ENCODE data around the gene STIM1. TPM values are rescaled to one million over a fixed set of nuclear protein-coding genes. Genes with fewer than 3 reads are reported as not detected.
"Not testable (repeated sequence)": the region's sequence is repeated elsewhere in the genome, so short reads cannot be mapped to it uniquely, and the experiment has no call there.

STIM1 gene
- polyA plus RNA-seq, 1 donor, result 121 TPM

DNA sequence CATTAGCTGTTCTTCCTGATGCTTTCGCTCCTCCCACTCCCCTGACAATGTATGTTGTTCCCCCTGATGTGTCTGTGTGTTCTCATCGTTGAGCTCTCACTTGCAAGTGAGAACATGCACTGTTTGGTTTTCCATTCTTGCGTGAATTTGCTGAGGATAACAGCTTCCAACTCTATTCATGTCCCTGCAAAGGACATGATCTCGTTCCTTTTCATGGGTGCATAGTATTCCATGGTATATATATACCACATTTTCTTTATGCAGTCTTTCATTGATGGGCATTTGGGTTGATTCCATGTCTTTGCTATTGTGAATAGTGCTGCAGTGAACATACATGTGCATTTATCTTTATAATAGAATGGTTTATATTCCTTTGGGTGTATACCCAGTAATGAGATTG, 180.5 kb downstream of the STIM1 start:
- DNase-seq, result no peak

DNA sequence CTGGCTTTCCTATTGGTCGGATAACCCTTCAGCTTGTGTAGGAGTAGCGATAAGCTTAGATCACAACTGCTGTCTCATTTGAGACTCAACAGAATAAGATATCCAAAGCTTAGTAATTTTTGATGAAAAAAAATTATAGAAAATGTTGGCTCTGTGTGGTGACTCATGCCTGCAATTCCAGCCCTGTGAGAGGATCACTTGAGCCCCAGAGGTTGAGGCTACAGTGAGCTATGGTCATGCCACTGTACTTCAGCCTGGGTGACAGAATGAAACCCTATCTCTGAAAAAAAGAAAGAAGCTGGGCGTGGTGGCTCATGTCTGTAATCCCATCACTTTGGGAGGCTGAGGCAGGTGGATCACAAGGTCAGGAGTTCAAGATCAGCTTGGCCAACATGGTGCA, 183.5 kb downstream of the STIM1 start:
- DNase-seq, result no peak

DNA sequence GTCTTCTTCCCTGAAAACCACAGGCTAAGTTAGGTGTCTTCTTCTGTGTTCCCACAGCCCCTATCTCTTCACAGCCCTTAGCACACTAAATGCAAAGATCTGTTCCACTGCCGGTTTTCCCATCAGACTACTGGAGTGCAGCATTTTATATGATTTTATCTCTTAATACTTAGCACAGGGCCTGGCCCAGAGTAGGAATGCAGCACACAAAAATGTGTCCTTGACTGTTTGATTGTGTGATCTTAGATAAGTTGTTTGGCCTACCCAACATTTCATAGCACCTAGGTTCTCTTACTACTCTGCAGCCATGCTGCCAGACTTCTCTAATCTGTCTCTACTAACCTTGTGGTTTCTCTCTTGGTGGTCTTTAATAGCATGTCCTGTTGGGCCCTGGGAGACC, 185.0 kb downstream of the STIM1 start:
- DNase-seq, result no peak

- no peak for DNase-seq
Observed at GRCh38 chr11:4041731-4042391, 186.4 kb downstream of the STIM1 start.

- DNase-seq, result no peak
Observed at GRCh38 chr11:4044976-4045646, 189.6 kb downstream of the STIM1 start.

DNA sequence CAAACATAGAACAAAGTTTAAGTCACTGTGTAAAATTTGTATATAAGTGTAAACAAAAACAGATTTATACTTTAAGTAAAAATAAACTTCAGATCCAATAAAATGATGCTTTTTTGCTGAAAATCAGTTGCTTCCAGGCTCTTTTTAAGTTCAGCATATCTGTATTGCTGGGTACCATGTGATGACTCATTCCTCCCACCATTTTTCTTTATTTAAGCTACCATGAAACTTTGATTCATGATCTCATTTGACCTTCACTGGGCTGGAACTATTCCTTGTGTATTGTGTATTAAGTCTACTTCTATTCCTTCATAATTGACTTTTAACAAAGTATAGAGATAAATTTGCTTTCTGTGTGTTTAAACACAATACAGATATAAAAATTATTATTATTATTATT, 192.9 kb downstream of the STIM1 start:
- no peak for DNase-seq

- no peak for DNase-seq
Observed at GRCh38 chr11:4049006-4049405, 193.5 kb downstream of the STIM1 start.

GRCh38 chr11:4050138-4050537, 194.7 kb downstream of the STIM1 start:
- no peak for DNase-seq

DNA sequence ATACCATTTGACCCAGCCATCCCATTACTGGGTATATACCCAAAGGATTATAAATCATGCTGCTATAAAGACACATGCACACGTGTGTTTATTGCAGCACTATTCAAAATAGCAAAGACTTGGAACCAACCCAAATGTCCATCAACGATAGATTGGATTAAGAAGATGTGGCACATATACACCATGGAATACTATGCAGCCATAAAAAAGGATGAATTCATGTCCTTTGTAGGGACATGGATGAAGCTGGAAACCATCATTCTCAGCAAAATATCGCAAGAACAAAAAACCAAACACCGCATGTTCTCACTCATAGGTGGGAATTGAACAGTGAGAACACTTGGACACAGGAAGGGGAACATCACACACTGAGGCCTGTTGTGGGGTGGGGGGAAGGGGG, 197.7 kb downstream of the STIM1 start:
- DNase-seq, result not testable (repeated sequence)

- no peak for DNase-seq
Observed at GRCh38 chr11:4054643-4055042, 199.2 kb downstream of the STIM1 start.

- DNase-seq, result no peak
Observed at GRCh38 chr11:4059424-4059823, 204.0 kb downstream of the STIM1 start.

DNA sequence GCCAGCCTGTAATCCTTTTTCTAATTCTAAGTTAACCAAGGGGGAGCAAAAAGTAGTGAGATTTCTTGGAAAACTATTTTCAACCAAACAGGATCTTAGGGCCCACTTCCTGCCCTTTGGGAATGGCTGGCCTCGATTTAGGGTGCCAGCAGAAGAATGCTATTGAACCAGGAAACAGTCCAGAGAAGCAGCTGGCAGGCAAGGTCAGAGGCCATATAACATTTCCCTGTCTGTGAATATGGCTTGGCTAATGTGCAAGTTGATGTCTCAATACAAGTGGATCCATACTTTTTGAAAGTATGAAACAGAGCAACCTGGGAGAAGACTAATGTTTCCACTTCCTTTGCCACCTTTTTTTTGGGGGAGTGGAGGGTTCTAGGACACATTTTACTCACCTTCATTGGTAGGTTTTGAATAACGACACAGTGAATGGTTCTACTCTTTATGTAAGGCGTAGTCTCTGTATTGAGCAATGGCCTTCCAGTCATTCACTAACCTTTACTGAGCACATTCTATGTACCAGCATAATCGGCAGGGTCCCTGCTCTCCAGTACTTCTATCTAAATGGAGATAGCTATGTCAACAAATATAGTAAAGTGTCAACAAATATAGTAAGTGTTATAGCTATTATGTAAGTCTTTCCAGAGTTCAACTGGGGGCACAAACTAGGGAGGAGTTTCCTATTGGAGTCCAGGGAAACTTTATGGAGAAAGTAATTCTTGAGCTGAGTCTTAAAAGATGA, 204.9 kb downstream of the STIM1 start:
- no peak for DNase-seq

GRCh38 chr11:4061700-4062099, 206.2 kb downstream of the STIM1 start:
- DNase-seq, result no peak

DNA sequence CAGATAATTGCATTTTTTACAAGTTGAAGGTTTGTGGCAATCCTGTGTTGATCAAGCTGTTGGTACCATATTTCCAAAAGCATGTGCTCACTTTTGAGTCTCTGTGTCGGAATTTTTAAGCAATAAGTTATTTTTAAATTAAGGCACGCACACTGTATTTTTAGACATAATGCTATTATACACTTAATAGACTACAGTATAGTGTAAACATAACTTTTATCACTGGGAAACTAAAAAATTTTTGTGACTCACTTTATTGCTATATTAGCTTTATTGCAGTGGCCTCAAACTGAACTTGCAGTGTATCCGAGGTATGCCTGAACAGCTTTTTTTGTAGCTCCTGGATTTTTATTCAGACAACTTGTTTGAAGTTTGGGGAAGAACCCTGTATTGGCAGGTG, 207.9 kb downstream of the STIM1 start:
- DNase-seq, result no peak

DNA sequence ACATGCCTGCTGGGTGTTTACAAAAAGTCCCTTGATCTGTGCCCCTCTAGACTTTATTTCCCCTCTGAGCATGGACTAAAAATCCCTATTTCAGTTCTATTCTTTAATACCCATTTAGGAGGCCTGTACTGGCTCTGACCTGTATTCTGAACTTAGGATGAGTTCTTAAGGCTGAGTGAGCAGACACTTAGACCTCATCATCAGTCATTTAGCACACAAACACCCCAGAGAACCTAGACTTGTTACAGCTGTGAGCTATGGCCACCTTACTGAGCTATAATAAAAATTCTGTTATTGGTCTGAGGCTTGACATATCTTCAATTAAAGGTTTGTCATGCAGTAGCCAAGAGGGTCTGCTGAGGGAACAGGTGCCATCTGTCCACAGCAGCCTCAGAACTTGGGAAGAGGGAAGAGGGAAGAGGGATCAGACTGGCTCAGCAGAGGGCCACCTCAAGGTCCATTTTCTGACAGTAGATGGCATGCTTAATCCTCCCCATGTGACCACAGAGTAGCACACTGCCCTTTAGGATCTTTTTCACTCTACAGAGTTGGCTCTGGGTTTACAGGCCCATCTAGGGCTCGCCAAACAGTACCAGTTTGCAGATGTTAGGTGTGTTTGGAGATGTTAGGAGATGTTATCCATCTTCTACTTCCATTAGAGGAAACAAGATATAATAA, 209.0 kb downstream of the STIM1 start:
- no peak for DNase-seq

DNA sequence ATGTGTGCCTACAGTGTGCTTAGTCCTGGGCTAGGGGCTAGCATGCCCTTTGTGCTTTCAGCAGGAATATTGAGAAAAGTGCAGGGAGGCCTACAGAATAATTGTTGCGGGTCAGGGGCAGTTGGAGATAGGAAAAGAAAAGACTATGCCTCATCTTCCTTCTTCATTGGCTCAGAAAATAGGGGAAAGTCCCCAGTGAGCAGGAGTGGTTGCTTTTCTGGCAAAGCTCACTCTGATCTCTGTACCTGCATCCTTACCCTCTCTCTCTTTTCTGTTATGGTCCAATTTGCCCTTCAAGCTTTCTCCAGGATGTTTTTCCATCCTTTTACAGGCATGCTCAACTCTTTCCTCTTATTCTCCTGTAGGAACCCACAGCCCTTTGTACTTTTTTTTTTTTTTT, 209.6 kb downstream of the STIM1 start:
- no peak for DNase-seq

DNA sequence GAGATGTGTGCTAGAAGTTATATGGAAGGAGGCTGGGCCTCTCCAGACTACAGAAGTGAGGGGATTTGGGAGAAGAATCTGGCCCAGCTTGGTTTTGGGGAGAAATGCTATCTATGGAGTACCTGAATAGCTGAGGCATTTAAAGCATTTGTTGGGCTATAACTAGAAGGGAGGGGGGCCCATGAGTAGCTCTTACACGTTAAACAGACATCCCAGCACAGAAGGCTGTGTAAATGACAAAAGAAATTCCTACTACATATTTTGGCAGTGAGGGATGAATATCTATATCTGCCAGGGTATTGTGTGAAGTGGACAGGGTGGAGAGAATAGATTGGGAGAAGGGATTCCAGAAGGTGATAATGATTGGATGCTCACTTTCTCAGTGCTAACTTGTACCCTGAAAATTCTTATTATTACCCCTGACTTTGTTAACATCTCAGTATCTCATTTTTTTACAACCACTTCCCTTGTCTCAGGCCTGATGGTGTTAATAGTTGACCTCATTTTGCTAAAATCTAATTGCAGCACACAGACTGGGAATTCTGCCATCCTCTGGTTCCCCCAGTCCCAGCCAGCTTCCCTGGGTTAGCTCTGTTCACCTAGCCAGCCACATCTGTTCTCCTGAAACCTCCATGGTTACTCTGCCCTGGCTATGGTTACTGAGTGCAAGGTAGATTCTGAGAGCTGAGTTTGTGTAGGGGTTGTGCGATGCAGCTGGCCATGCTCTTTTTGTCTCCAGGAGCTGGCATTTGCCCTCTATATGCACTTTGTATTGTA, 210.3 kb downstream of the STIM1 start:
- DNase-seq, result no peak

GRCh38 chr11:4066910-4067309, 211.4 kb downstream of the STIM1 start:
- DNase-seq, result no peak

DNA sequence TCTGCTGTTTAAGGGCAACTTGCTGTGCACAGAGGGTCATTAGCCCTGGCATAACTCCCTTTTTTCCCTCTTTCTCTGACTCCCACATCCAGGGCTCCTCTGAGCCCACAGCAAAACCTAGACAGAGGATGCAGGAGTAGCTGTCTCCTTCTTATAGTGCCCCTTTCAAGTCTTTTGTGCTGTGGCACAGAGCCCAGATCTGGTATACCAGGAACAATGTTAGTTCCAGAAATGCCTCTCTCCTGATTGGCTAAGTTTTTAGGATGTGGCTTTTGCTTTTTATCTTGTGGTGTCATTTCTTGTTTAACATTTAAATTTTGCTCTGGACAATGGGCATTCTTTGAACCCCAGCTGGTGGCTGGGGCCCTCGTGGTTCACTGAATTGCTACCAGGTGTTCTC, 213.5 kb downstream of the STIM1 start:
- no peak for DNase-seq

GRCh38 chr11:4071325-4071724, 215.9 kb downstream of the STIM1 start:
- no peak for DNase-seq

GRCh38 chr11:4071914-4072313, 216.4 kb downstream of the STIM1 start:
- DNase-seq, result no peak

DNA sequence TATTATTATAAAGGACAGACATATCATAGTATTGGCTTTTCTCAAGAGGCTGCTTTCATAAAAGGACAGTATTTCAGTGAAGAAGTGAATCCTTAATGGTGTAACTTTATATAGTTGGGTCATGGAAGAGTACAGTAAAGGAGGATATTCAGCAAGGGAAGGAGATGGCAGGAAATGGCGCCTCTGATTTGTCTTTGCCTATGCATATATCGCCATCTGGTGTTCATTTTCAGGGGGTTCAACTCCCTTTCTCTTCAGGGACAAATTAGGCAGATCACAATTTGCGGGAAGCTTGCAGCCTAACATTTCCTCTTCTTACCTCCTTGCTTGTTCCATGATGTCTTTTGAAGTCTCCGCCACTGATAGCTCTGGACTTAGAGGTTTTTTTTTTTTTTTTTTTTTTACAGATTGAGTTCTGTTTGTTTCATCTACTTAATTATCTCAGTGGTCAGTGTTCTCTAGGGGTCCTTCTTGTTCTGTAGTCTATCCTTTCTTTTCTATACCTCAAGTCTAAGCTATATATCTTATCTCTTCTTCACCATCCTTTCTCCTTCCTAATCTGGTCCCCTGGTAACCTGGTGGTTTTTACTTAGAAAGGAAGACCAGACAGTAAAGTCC, 217.3 kb downstream of the STIM1 start:
- DNase-seq, result peak; percentile 79

Data from hindlimb muscle (tissue), 1 donor.